ENCODE measurements around the gene GPR158.
"Not testable (repeated sequence)": the region's sequence is repeated elsewhere in the genome, so short reads cannot be mapped to it uniquely, and the experiment has no call there.

The GPR158 gene

DNA sequence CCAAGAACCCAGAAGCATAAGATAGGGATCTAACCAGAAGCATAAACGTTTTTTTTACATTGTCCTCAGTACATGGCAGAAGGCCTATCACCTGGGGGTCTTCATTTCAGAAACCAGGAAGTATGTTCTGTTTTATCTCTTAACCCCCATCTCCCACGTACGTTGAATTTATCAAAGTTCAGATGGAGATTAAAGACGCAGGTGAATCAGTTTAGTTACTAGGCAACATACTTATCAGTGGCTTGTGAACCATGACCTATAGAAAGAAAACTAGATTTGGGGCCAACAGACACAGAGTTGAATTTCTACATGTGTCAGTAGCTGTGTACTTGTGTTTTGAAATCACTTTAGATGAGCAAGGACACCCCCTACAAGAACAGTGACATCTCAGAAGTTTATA is 122.7 kb downstream of the GPR158 start:
- no peaks in the 10 kb centered on the region for H3K9me3 ChIP-seq (ENCODE audit: control insufficient read depth, insufficient read depth, low read length)
- H3K36me3 ChIP-seq (ENCODE audit: control insufficient read depth, insufficient read depth, low read length) = no peaks in the 10 kb centered on the region
- H3K27me3 ChIP-seq (ENCODE audit: control insufficient read depth, insufficient read depth, low read length) = no peaks in the 10 kb centered on the region
- H3K4me1 ChIP-seq (ENCODE audit: control insufficient read depth, insufficient read depth, low read length) = 0 out of 2 replicates have a peak, but pooled peaks cover 2% of the 10 kb centered on the region
- H3K27ac ChIP-seq (ENCODE audit: low read length) = no peak overlapping the region
- DNase-seq (ENCODE audit: low read depth, low spot score) = no peak
- WGBS (ENCODE audit: insufficient coverage, insufficient read length) = no CpG with 5 or more reads among the region's 4 CpGs
- H3K4me3 ChIP-seq (ENCODE audit: low read length) = no peak overlapping the region

DNA sequence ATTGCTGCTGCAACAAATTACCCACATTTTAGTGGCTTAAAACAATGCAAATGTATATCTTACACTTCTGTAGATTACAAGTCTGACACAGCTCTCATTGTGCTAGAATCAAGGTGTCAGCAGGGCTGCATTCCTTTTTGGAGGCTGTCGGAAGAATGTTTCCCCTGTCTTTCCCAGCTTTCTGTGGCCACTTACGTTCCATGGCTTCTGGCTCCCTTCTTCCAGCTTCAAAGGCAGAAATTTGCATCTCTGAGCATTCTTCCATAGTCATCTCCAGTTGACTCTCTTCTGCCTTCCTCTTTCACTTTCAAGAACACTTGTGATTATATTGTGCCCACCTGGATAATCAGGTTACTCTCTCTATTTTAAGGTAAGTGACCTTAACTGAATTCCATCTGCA is 125.3 kb downstream of the GPR158 start:
- H3K27me3 ChIP-seq (ENCODE audit: control insufficient read depth, insufficient read depth, low read length) = no peaks in the 10 kb centered on the region

DNA sequence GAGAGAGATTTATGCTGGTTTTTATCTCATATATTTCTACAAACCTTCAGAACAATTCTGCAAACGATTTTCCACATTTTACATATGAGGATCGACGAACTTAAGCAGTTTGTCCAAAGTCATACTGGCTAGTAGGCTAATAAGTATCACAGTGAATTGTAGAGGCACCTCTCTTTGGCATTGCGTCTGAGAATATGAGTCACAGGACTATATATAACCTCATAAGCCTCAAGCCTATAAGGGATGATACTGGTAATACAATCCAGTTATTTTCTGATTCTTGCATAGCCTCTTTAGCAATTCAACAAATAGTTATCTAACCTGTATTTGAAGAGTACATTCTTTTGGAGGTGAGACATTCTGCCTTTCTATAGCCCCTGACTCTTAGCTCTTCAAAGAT is 129.8 kb downstream of the GPR158 start:
- Histone ChIP-seq H3K9me3 (ENCODE audit: control insufficient read depth, insufficient read depth, low read length) (no peaks in the 10 kb centered on the region), H3K4me1 (ENCODE audit: control insufficient read depth, insufficient read depth, low read length) (0 out of 2 replicates have a peak, but pooled peaks cover 2% of the 10 kb centered on the region), H3K27me3 (ENCODE audit: control insufficient read depth, insufficient read depth, low read length) (no peaks in the 10 kb centered on the region), H3K4me3 (ENCODE audit: low read length) (no peak overlapping the region), H3K36me3 (ENCODE audit: control insufficient read depth, insufficient read depth, low read length) (no peaks in the 10 kb centered on the region), H3K27ac (ENCODE audit: low read length) (no peak overlapping the region)
- no CpG with 5 or more reads among the region's 4 CpGs for WGBS (ENCODE audit: insufficient coverage, insufficient read length)
- DNase-seq (ENCODE audit: low read depth, low spot score) = no peak

More for the DNA sequence above, 125.3 kb downstream of the GPR158 start:
- Histone ChIP-seq H3K4me3 (ENCODE audit: low read length) (no peak overlapping the region), H3K36me3 (ENCODE audit: control insufficient read depth, insufficient read depth, low read length) (no peaks in the 10 kb centered on the region), H3K9me3 (ENCODE audit: control insufficient read depth, insufficient read depth, low read length) (no peaks in the 10 kb centered on the region), H3K27ac (ENCODE audit: low read length) (no peak overlapping the region), H3K4me1 (ENCODE audit: control insufficient read depth, insufficient read depth, low read length) (0 out of 2 replicates have a peak, but pooled peaks cover 2% of the 10 kb centered on the region)
- DNase-seq (ENCODE audit: low read depth, low spot score) = peak; percentile 2
- WGBS (ENCODE audit: insufficient coverage, insufficient read length) = no CpG with 5 or more reads among the region's 2 CpGs

DNA sequence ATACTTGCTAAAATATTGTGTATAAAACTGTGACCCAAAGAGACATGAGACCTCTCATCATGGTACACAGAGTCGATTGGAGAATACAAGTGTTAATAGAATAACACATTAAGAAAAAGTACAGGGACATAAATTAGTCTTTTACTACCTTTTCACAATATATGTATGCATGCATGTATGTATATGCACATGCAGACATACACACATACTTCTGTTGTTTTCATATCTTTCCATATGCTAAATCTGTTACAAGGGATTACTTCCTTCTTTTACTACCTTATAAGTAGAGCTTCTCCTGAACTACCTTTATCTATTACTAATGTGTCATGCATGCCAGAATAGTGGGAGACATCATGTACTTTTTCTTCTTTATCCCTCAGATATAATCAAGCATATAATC is 131.6 kb downstream of the GPR158 start:
- Histone ChIP-seq H3K4me1 (ENCODE audit: control insufficient read depth, insufficient read depth, low read length) (no peaks in the 10 kb centered on the region), H3K4me3 (ENCODE audit: low read length) (no peak overlapping the region), H3K27me3 (ENCODE audit: control insufficient read depth, insufficient read depth, low read length) (no peaks in the 10 kb centered on the region), H3K27ac (ENCODE audit: low read length) (no peak overlapping the region), H3K36me3 (ENCODE audit: control insufficient read depth, insufficient read depth, low read length) (no peaks in the 10 kb centered on the region), H3K9me3 (ENCODE audit: control insufficient read depth, insufficient read depth, low read length) (no peaks in the 10 kb centered on the region)
- no peak for DNase-seq (ENCODE audit: low read depth, low spot score)
- WGBS (ENCODE audit: insufficient coverage, insufficient read length) = no CpG with 5 or more reads among the region's 1 CpG

DNA sequence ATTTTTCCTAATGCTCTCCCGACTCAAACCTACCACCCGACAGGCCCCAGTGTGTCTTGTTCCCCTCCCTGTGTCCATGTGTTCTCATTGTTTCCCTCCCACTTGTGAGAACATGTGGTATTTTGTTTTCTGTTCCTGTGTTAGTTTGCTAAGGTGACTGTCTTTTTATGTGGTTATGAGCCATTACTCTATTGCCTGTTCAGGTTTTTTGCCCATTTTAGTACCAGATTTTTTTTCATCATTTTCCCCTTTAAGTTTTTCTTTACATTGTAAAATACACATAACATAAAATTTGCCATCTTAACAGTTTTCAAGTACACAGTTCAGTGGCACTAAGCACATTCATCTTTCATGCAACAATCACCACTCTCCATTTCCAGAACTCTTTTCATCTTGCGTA is 133.5 kb downstream of the GPR158 start:
- Histone ChIP-seq H3K27ac (ENCODE audit: low read length) (no peak overlapping the region), H3K4me3 (ENCODE audit: low read length) (no peak overlapping the region), H3K9me3 (ENCODE audit: control insufficient read depth, insufficient read depth, low read length) (no peaks in the 10 kb centered on the region), H3K4me1 (ENCODE audit: control insufficient read depth, insufficient read depth, low read length) (no peaks in the 10 kb centered on the region), H3K36me3 (ENCODE audit: control insufficient read depth, insufficient read depth, low read length) (no peaks in the 10 kb centered on the region), H3K27me3 (ENCODE audit: control insufficient read depth, insufficient read depth, low read length) (no peaks in the 10 kb centered on the region)
- WGBS (ENCODE audit: insufficient coverage, insufficient read length) = 100% methylated on average over 1 of the region's 3 CpGs
- no peak for DNase-seq (ENCODE audit: low read depth, low spot score)

DNA sequence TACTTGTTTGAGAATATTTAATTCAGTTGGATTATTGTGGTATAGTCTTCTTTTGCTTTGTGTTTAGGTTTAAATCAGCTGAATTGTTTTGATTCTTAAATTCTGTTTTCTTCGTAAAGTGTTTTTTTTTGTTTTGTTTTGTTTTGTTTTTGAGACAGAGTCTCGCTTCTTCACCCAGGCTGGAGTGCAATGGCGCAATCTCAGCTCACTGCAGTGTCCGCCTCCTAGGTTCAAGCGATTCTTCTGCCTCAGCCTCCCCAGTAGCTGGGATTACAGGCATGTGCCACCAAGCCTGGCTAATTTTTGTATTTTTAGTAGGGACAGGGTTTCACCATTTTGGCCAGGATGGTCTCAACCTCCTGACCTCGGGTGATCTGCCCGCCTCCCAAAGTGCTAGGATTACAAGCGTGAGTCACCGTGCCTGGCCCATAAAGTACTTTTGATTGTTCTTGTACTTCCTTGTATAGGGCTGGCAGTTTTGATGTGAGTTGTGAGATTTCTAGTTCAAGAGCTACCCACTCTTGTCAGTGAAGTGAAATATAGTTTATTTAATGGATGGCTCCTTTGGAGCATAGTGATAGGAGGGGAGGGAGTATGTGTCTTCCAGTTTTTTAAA is 142.9 kb downstream of the GPR158 start:
- H3K27ac ChIP-seq (ENCODE audit: low read length); H3K36me3 ChIP-seq (ENCODE audit: control insufficient read depth, insufficient read depth, low read length); H3K4me1 ChIP-seq (ENCODE audit: control insufficient read depth, insufficient read depth, low read length); H3K4me3 ChIP-seq (ENCODE audit: low read length); DNase-seq (ENCODE audit: low read depth, low spot score); H3K27me3 ChIP-seq (ENCODE audit: control insufficient read depth, insufficient read depth, low read length); H3K9me3 ChIP-seq (ENCODE audit: control insufficient read depth, insufficient read depth, low read length): not testable (repeated sequence)
- no CpG with 5 or more reads among the region's 9 CpGs for whole genome bisulfite sequencing (ENCODE audit: insufficient coverage, insufficient read length)

DNA sequence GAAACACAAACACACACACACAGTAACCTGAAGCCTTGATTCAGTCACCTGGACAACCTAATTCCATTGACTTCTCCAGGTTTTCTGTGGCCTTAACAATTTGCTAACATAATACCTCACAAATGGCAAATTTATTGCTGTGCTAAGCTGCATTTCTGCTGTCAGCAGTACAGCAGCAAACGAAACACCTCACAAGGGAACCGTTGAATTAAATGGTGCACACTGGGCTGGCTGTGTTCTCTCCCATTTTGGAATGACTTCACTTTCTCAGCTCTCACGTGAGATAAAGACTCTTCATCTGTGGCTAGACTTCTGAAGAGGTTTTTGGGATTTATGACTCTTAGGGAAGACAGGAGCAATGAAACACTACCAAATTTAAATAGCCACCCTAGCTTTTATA is 152.5 kb downstream of the GPR158 start:
- WGBS (ENCODE audit: insufficient coverage, insufficient read length) = no CpG with 5 or more reads among the region's 3 CpGs
- H3K9me3 ChIP-seq (ENCODE audit: control insufficient read depth, insufficient read depth, low read length) = no peaks in the 10 kb centered on the region
- no peak overlapping the region for H3K27ac ChIP-seq (ENCODE audit: low read length)
- no peak for DNase-seq (ENCODE audit: low read depth, low spot score)
- no peaks in the 10 kb centered on the region for H3K4me1 ChIP-seq (ENCODE audit: control insufficient read depth, insufficient read depth, low read length)
- no peaks in the 10 kb centered on the region for H3K27me3 ChIP-seq (ENCODE audit: control insufficient read depth, insufficient read depth, low read length)
- no peak overlapping the region for H3K4me3 ChIP-seq (ENCODE audit: low read length)
- no peaks in the 10 kb centered on the region for H3K36me3 ChIP-seq (ENCODE audit: control insufficient read depth, insufficient read depth, low read length)

DNA sequence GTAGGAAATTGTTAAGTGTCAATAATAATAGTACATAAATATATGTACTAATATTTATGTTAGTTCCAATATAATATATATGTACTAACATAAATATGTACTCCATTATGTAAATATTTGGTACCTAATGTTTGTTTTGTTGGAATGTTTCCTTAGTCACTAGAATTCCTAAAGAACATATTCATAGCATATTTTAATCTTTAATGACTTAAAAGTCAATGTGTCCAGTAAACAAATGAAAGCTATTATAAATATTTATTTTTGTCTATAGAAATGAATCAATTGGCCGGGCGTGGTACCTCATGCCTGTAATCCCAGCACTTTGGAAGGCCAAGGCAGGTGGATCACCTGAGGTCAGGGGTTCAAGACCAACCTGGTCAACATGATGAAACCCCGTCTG is 153.6 kb downstream of the GPR158 start:
- no peaks in the 10 kb centered on the region for H3K36me3 ChIP-seq (ENCODE audit: control insufficient read depth, insufficient read depth, low read length)
- no CpG with 5 or more reads among the region's 3 CpGs for WGBS (ENCODE audit: insufficient coverage, insufficient read length)
- H3K9me3 ChIP-seq (ENCODE audit: control insufficient read depth, insufficient read depth, low read length) = no peaks in the 10 kb centered on the region
- no peak overlapping the region for H3K4me3 ChIP-seq (ENCODE audit: low read length)
- no peak for DNase-seq (ENCODE audit: low read depth, low spot score)
- no peaks in the 10 kb centered on the region for H3K27me3 ChIP-seq (ENCODE audit: control insufficient read depth, insufficient read depth, low read length)
- H3K27ac ChIP-seq (ENCODE audit: low read length) = no peak overlapping the region
- no peaks in the 10 kb centered on the region for H3K4me1 ChIP-seq (ENCODE audit: control insufficient read depth, insufficient read depth, low read length)

DNA sequence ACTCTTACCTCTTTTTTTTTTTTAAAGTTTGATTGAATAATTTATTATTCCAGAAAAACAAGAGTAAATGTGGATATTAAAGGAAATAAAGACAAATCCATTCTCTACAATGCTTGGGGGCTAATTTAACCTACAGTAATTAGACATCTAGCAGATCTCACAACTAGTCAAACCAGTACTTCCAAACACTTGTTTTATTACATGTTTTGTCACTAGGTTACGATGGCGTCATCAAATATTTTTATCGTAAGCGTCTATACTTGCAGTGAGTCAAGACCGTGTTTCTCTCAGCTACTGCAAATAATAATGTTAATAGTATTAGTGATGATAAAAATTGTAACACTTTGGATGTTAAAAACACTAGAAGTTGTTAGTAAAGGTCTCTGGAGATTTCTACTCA is 154.8 kb downstream of the GPR158 start:
- no CpG with 5 or more reads among the region's 5 CpGs for WGBS (ENCODE audit: insufficient coverage, insufficient read length)
- H3K27ac ChIP-seq (ENCODE audit: low read length); DNase-seq (ENCODE audit: low read depth, low spot score); H3K9me3 ChIP-seq (ENCODE audit: control insufficient read depth, insufficient read depth, low read length); H3K4me3 ChIP-seq (ENCODE audit: low read length); H3K36me3 ChIP-seq (ENCODE audit: control insufficient read depth, insufficient read depth, low read length); H3K4me1 ChIP-seq (ENCODE audit: control insufficient read depth, insufficient read depth, low read length); H3K27me3 ChIP-seq (ENCODE audit: control insufficient read depth, insufficient read depth, low read length): not testable (repeated sequence)

DNA sequence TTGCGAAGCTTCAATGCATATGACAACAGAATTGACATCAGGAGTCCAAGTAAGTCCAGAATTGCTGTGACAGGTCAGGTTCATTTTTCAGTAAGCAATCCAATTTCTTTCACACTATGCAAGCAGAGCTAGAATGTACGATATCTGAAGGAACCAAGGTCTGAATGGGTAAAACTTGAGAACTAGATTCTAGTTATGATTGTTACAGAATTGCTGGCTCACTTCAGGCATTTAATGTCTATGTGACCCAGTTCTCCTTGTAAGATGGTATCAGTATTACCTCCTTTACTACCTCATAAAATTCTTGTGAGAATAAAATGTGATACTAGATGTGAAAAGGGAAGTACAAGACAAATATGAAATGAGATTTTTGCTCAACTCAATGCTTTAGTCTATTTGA is 159.6 kb downstream of the GPR158 start:
- H3K36me3 ChIP-seq (ENCODE audit: control insufficient read depth, insufficient read depth, low read length) = no peaks in the 10 kb centered on the region
- no peaks in the 10 kb centered on the region for H3K4me1 ChIP-seq (ENCODE audit: control insufficient read depth, insufficient read depth, low read length)
- H3K9me3 ChIP-seq (ENCODE audit: control insufficient read depth, insufficient read depth, low read length) = no peaks in the 10 kb centered on the region
- H3K27me3 ChIP-seq (ENCODE audit: control insufficient read depth, insufficient read depth, low read length) = no peaks in the 10 kb centered on the region
- no peak for DNase-seq (ENCODE audit: low read depth, low spot score)
- H3K27ac ChIP-seq (ENCODE audit: low read length) = no peak overlapping the region
- no CpG with 5 or more reads among the region's 2 CpGs for WGBS (ENCODE audit: insufficient coverage, insufficient read length)
- no peak overlapping the region for H3K4me3 ChIP-seq (ENCODE audit: low read length)

DNA sequence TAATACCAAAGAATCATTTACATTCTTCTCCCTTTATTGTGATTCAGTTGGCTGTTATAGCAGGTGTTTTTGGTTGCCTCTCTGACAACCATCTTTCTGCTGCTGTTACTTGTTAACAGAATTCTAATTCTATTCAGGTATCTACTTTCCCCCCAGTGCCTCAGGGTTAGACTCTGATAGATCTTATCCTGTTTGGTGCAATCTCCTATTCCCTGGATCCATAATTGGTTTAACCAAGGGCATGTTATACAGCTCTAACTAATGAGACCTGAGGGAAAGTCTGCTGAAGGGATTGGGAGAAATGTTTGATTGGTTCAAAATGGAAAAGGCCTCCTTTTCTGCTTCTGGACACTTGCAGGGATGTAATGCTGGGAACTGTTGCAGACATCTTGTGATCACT is 161.5 kb downstream of the GPR158 start:
- no peak for DNase-seq (ENCODE audit: low read depth, low spot score)
- Histone ChIP-seq H3K27me3 (ENCODE audit: control insufficient read depth, insufficient read depth, low read length) (no peaks in the 10 kb centered on the region), H3K9me3 (ENCODE audit: control insufficient read depth, insufficient read depth, low read length) (no peaks in the 10 kb centered on the region), H3K27ac (ENCODE audit: low read length) (no peak overlapping the region), H3K36me3 (ENCODE audit: control insufficient read depth, insufficient read depth, low read length) (no peaks in the 10 kb centered on the region), H3K4me3 (ENCODE audit: low read length) (no peak overlapping the region), H3K4me1 (ENCODE audit: control insufficient read depth, insufficient read depth, low read length) (no peaks in the 10 kb centered on the region)
